Stomach (tissue), 4 donors: Measurements from ENCODE around the gene PSENEN.

ENCODE experiments used
- CTCF ChIP-seq, 7 experiments: fragments of 450-650 bp in 4 of 7; fragments of 200-600 bp in 3 of 7; sonication (generic) in 3 of 7; IDR thresholded peaks; one replicate each; pipeline ENCODE4 v1.5.1; 2016 to 2019; ENCODE audit warnings: antibody characterized with exemption in 7 of 7, control low read depth in 2 of 7, mild to moderate bottlenecking in 1 of 7
- EP300 ChIP-seq: sonication (generic); formaldehyde crosslinking; IDR thresholded peaks from one replicate; pipeline ENCODE4 v1.6.1; 2017; ENCODE audit warnings: antibody characterized with exemption
- POLR2A ChIP-seq, 4 donors: fragments of 450-650 bp; IDR thresholded peaks; one replicate each; pipeline ENCODE4 v1.6.1; 2016; ENCODE audit warnings: antibody characterized with exemption in 4 of 4, control low read depth in 2 of 4, mild to moderate bottlenecking in 1 of 4, moderate library complexity in 1 of 4
- POLR2AphosphoS5 ChIP-seq, 3 donors: sonication (generic); formaldehyde crosslinking; IDR thresholded peaks; one replicate each; pipeline ENCODE4 v1.6.1; 2016; ENCODE audit warnings: antibody characterized with exemption in 3 of 3

GRCh38 chr19:35755550-35756376, 10.3 kb downstream of the PSENEN start:
- peak in 1 of 4 donors; percentile 19 for TF ChIP-seq POLR2A (IDR thresholded peaks at IDR 0.05)
- TF ChIP-seq CTCF (IDR thresholded peaks at IDR 0.05): no peak
- peak; percentile 45 to 67 (median 65) for TF ChIP-seq POLR2AphosphoS5 (IDR thresholded peaks at IDR 0.05)
- peak; percentile 5 for TF ChIP-seq EP300
